HepG2 (cell line): ENCODE measurements around the gene OTOP3. TPM values are rescaled to one million over a fixed set of nuclear protein-coding genes. Genes with fewer than 3 reads are reported as not detected.
A peak's percentile ranks its signal among the peaks of the same experiment; 100 is the strongest.

Experiments used
- BATF2 ChIP-seq: sonication (generic); formaldehyde crosslinking; IDR thresholded peaks from 2 replicates; pipeline ENCODE4 v1.8.0; 2022; ENCODE audit warnings: mild to moderate bottlenecking, missing genetic modification reagents, moderate library complexity
- BCL3 ChIP-seq: sonication (generic); formaldehyde crosslinking; IDR thresholded peaks from 2 replicates; pipeline ENCODE4 v1.5.1; 2020; ENCODE audit warnings: mild to moderate bottlenecking, missing genetic modification reagents, moderate library complexity
- BCL6 ChIP-seq: IDR thresholded peaks from 2 replicates; pipeline ENCODE4 v1.6.1; 2016; ENCODE audit warnings: missing genetic modification reagents, missing compliant biosample characterization
- ELF3 ChIP-seq: IDR thresholded peaks from 2 replicates; pipeline ENCODE4 v1.6.1; 2016; ENCODE audit warnings: missing genetic modification reagents, missing compliant biosample characterization
- HIVEP1 ChIP-seq: sonication (generic); formaldehyde crosslinking; IDR thresholded peaks from 2 replicates; pipeline ENCODE4 v1.4.0; 2020; ENCODE audit warnings: mild to moderate bottlenecking, missing genetic modification reagents
- MYNN ChIP-seq: sonication (generic); formaldehyde crosslinking; IDR thresholded peaks from 2 replicates; pipeline ENCODE4 v1.4.0; 2020; ENCODE audit warnings: mild to moderate bottlenecking, low read depth, missing genetic modification reagents
- NFKB2 ChIP-seq: sonication (generic); formaldehyde crosslinking; IDR thresholded peaks from 2 replicates; pipeline ENCODE4 v1.4.0; 2020; ENCODE audit warnings: missing genetic modification reagents, borderline replicate concordance
- SP5 ChIP-seq: IDR thresholded peaks from 2 replicates; pipeline ENCODE4 v1.6.1; 2016; ENCODE audit warnings: low read depth, borderline replicate concordance
- TMF1 ChIP-seq: sonication (generic); formaldehyde crosslinking; IDR thresholded peaks from 2 replicates; pipeline ENCODE4 v1.8.1; 2022; ENCODE audit warnings: low read depth, missing genetic modification reagents
- ZNF34 ChIP-seq: sonication (generic); formaldehyde crosslinking; IDR thresholded peaks from 2 replicates; pipeline ENCODE4 v1.4.0; 2020; ENCODE audit warnings: mild to moderate bottlenecking, missing genetic modification reagents, borderline replicate concordance
- ZNF574 ChIP-seq: sonication (generic); formaldehyde crosslinking; IDR thresholded peaks from 2 replicates; pipeline ENCODE4 v1.4.0; 2020; ENCODE audit warnings: missing genetic modification reagents
- ZNF629 ChIP-seq: sonication (generic); formaldehyde crosslinking; conservative IDR thresholded peaks from 2 replicates; pipeline ENCODE4 v1.5.0; 2020; ENCODE audit warnings: missing genetic modification reagents
- ZNF639 ChIP-seq: conservative IDR thresholded peaks from 2 replicates; pipeline ENCODE4 v1.6.1; 2018; ENCODE audit warnings: missing genetic modification reagents
- ZNF704 ChIP-seq: sonication (generic); formaldehyde crosslinking; IDR thresholded peaks from 2 replicates; pipeline ENCODE4 v1.8.1; 2023; ENCODE audit warnings: mild to moderate bottlenecking, inconsistent platforms, moderate library complexity, missing genetic modification reagents, borderline replicate concordance
- ZNF772 ChIP-seq: sonication (generic); formaldehyde crosslinking; IDR thresholded peaks from 2 replicates; pipeline ENCODE4 v1.5.0; 2020; ENCODE audit warnings: mild to moderate bottlenecking, missing genetic modification reagents
- ZNF800 ChIP-seq: sonication (generic); formaldehyde crosslinking; IDR thresholded peaks from 2 replicates; pipeline ENCODE4 v1.4.0; 2020; ENCODE audit warnings: missing genetic modification reagents
- ZSCAN20 ChIP-seq: sonication (generic); formaldehyde crosslinking; IDR thresholded peaks from 2 replicates; pipeline ENCODE4 v1.4.0; 2020; ENCODE audit warnings: missing genetic modification reagents, mild to moderate bottlenecking, borderline replicate concordance
- polyA plus RNA-seq, 8 experiments: library from polyadenylated mRNA; depleted of rRNA in 3 of 8; stranded (reverse) in 7 of 8; unstranded in 1 of 8; fragments of >200 nt; fragmentation: Illumina TruSeq in 4 of 8; extraction: Trizol in 4 of 8; gene quantifications; 2 replicates each; pipeline versions ENCODE4 v1.2.1 to v1.2.3, GENCODE V29; 2011 to 2016; ENCODE audit warnings: low read depth in 4 of 8, missing spikeins in 1 of 8, mixed read lengths in 1 of 8; ENCODE audit not compliant: insufficient read depth in 1 of 8
- total RNA-seq, 5 experiments: library from RNA; depleted of rRNA; stranded (reverse); fragments of >200 nt; fragmentation: Illumina TruSeq; extraction: Trizol; gene quantifications; 2 replicates each; pipeline ENCODE4 v1.2.3, GENCODE V29; 2016; ENCODE audit warnings: low read depth in 1 of 5

The OTOP3 gene
- total and polyA plus RNA-seq, 2 of the 13 experiments (the other 11 are each of a cell fraction or from before 2014, with no cell fraction given): not detected

GRCh38 chr17:74892974-74893911 is 42.5 kb upstream of the OTOP3 start, which contains the start of gene FADS6 (continued):
- TF ChIP-seq SP5 (CRISPR knock-in tag) (0 out of 2 replicates have a peak, but pooled peaks have one; percentile 44), BATF2 (CRISPR knock-in tag) (no peak), ZNF704 (CRISPR knock-in tag) (no peak), ZNF34 (no peak), BCL6 (CRISPR knock-in tag) (no peak), ZNF800 (CRISPR knock-in tag) (0 out of 2 replicates have a peak, but pooled peaks have one; percentile 39), BCL3 (CRISPR knock-in tag) (0 out of 2 replicates have a peak, but pooled peaks have one; percentile 42), TMF1 (0 out of 2 replicates have a peak, but pooled peaks have one; percentile 55), ZNF639 (CRISPR knock-in tag) (no peak), NFKB2 (CRISPR knock-in tag) (peak; percentile 56; the same call in 1 of the 2 replicates), ZNF772 (CRISPR knock-in tag) (no peak), HIVEP1 (CRISPR knock-in tag) (no peak), MYNN (no peak), ZNF629 (CRISPR knock-in tag) (no peak), ZNF574 (CRISPR knock-in tag) (peak; percentile 34; the same call in 1 of the 2 replicates), ELF3 (CRISPR knock-in tag) (no peak), ZSCAN20 (CRISPR knock-in tag) (no peak)
